H9 (cell line): ENCODE data around the gene PIGK. TPM values are rescaled to one million over a fixed set of nuclear protein-coding genes. Genes with fewer than 3 reads are reported as not detected.

Source experiments
- DNase-seq: peaks from one replicate; pipeline ENCODE4 v3.0.0-alpha.2; 2017
- H2AFZ ChIP-seq: one replicate; pipeline ENCODE4 v1.6.1; 2013; ENCODE audit warnings: mild to moderate bottlenecking, low read length, control low read depth, moderate library complexity
- H2AK5ac ChIP-seq: 2 replicates; pipeline ENCODE4 v1.6.1; 2013; ENCODE audit warnings: low read length, control low read depth, mixed read lengths; ENCODE audit not compliant: insufficient read length
- H2BK120ac ChIP-seq: one replicate; pipeline ENCODE4 v1.6.1; 2013; ENCODE audit warnings: low read depth, mild to moderate bottlenecking, low read length, control low read depth, inconsistent platforms; ENCODE audit not compliant: poor library complexity, severe bottlenecking
- H2BK12ac ChIP-seq: 2 replicates; pipeline ENCODE4 v1.6.1; 2013; ENCODE audit warnings: low read length, control low read depth, mixed read lengths, low read depth; ENCODE audit not compliant: insufficient read length
- H2BK15ac ChIP-seq: 2 replicates; pipeline ENCODE4 v1.6.1; 2013; ENCODE audit warnings: low read depth, low read length, control low read depth
- H2BK20ac ChIP-seq: one replicate; pipeline ENCODE4 v1.6.1; 2013; ENCODE audit warnings: low read depth, mild to moderate bottlenecking, low read length, control low read depth, inconsistent platforms; ENCODE audit not compliant: poor library complexity, severe bottlenecking
- H2BK5ac ChIP-seq: 2 replicates; pipeline ENCODE4 v1.6.1; 2013; ENCODE audit warnings: low read length, control low read depth, mixed read lengths; ENCODE audit not compliant: insufficient read length
- H3K14ac ChIP-seq: 2 replicates; pipeline ENCODE4 v1.6.1; 2013; ENCODE audit warnings: low read length, control low read depth; ENCODE audit not compliant: insufficient read depth
- H3K18ac ChIP-seq: 2 replicates; pipeline ENCODE4 v1.6.1; 2013; ENCODE audit warnings: low read depth, mild to moderate bottlenecking, mixed read lengths, low read length, control low read depth; ENCODE audit not compliant: insufficient read length
- H3K23ac ChIP-seq: 2 replicates; pipeline ENCODE4 v1.6.1; 2013; ENCODE audit warnings: low read length, control low read depth, mixed read lengths, low read depth; ENCODE audit not compliant: insufficient read length
- H3K23me2 ChIP-seq: 2 replicates; pipeline ENCODE4 v1.6.1; 2013; ENCODE audit warnings: low read depth, mild to moderate bottlenecking, mixed read lengths, low read length, control low read depth; ENCODE audit not compliant: insufficient read length, poor library complexity, severe bottlenecking
- H3K27ac ChIP-seq: 2 replicates; pipeline ENCODE4 v1.5.1; 2013; ENCODE audit warnings: low read length, control low read depth, mixed read lengths, low read depth; ENCODE audit not compliant: insufficient read length
- H3K27me3 ChIP-seq: 2 replicates; pipeline ENCODE4 v1.6.1; 2013; ENCODE audit warnings: low read length, control low read depth, inconsistent platforms; ENCODE audit not compliant: insufficient read depth
- H3K4ac ChIP-seq: 2 replicates; pipeline ENCODE4 v1.6.1; 2013; ENCODE audit warnings: low read depth, mild to moderate bottlenecking, control low read depth, inconsistent platforms, low read length, moderate library complexity
- H3K4me1 ChIP-seq: 2 replicates; pipeline ENCODE4 v1.6.1; 2013; ENCODE audit warnings: low read length, control low read depth, inconsistent platforms; ENCODE audit not compliant: insufficient read depth
- H3K4me2 ChIP-seq: 2 replicates; pipeline ENCODE4 v1.6.1; 2013; ENCODE audit warnings: low read length, control low read depth, mixed read lengths; ENCODE audit not compliant: insufficient read length, insufficient read depth
- H3K56ac ChIP-seq: 2 replicates; pipeline ENCODE4 v1.6.1; 2013; ENCODE audit warnings: low read depth, mild to moderate bottlenecking, mixed read lengths, low read length, control low read depth; ENCODE audit not compliant: insufficient read length
- H3K79me1 ChIP-seq: 2 replicates; pipeline ENCODE4 v1.6.1; 2013; ENCODE audit warnings: low read depth, mild to moderate bottlenecking, moderate library complexity, low read length, control low read depth, inconsistent platforms; ENCODE audit not compliant: insufficient read depth, poor library complexity, severe bottlenecking
- H3K79me2 ChIP-seq: 2 replicates; pipeline ENCODE4 v1.6.1; 2013; ENCODE audit warnings: low read length, control low read depth, inconsistent platforms; ENCODE audit not compliant: insufficient read depth
- H3K9ac ChIP-seq: 2 replicates; pipeline ENCODE4 v1.6.1; 2013; ENCODE audit warnings: low read length, control low read depth, mixed read lengths; ENCODE audit not compliant: insufficient read length; ENCODE audit errors: extremely low read depth
- H3K9me3 ChIP-seq: one replicate; pipeline ENCODE4 v1.6.1; 2013; ENCODE audit warnings: low read depth, low read length, inconsistent platforms; ENCODE audit not compliant: control insufficient read depth
- H3T11ph ChIP-seq: one replicate; pipeline ENCODE4 v1.6.1; 2013; ENCODE audit warnings: mild to moderate bottlenecking, low read length, control low read depth, inconsistent platforms
- H4K20me1 ChIP-seq: one replicate; pipeline ENCODE4 v1.6.1; 2013; ENCODE audit not compliant: control insufficient read depth, insufficient read length, insufficient read depth
- H4K5ac ChIP-seq: 2 replicates; pipeline ENCODE4 v1.6.1; 2013; ENCODE audit warnings: low read depth, mild to moderate bottlenecking, mixed read lengths, low read length, control low read depth; ENCODE audit not compliant: insufficient read length
- H4K8ac ChIP-seq: replicated peaks from 2 replicates; pipeline ENCODE4 v1.6.1; 2013; ENCODE audit warnings: low read length, control low read depth, mixed read lengths, low read depth; ENCODE audit not compliant: insufficient read length
- H4K91ac ChIP-seq: 2 replicates; pipeline ENCODE4 v1.6.1; 2013; ENCODE audit warnings: low read depth, mild to moderate bottlenecking, moderate library complexity, mixed read lengths, low read length, control low read depth; ENCODE audit not compliant: insufficient read length
- H3K27ac Mint-ChIP-seq, 3 experiments: 2 replicates in 2 of 3; 3 replicates in 1 of 3; pipeline ENCODE4 v1.8.0; 2020 to 2021; ENCODE audit warnings: mixed read lengths in 3 of 3, mild to moderate bottlenecking in 1 of 3, moderate library complexity in 1 of 3
- H3K27me3 Mint-ChIP-seq: 2 replicates; pipeline ENCODE4 v1.8.0; 2021; ENCODE audit warnings: low read depth, mild to moderate bottlenecking, moderate library complexity, mixed read lengths
- H3K36me3 Mint-ChIP-seq, 3 experiments: 2 replicates in 2 of 3; 3 replicates in 1 of 3; pipeline ENCODE4 v1.8.0; 2020 to 2021; ENCODE audit warnings: low read depth in 3 of 3, mixed read lengths in 3 of 3; ENCODE audit not compliant: insufficient read depth in 1 of 3
- H3K4me1 Mint-ChIP-seq, 2 experiments: 2 replicates each; pipeline ENCODE4 v1.8.0; 2020; ENCODE audit warnings: mixed read lengths in 2 of 2
- H3K4me3 Mint-ChIP-seq, 2 experiments: 2 replicates in 1 of 2; 3 replicates in 1 of 2; pipeline ENCODE4 v1.8.0; 2020 to 2021; ENCODE audit warnings: mild to moderate bottlenecking in 2 of 2, mixed read lengths in 2 of 2, moderate library complexity in 1 of 2
- H3K9me3 Mint-ChIP-seq, 2 experiments: 2 replicates in 1 of 2; 3 replicates in 1 of 2; pipeline ENCODE4 v1.8.0; 2020; ENCODE audit warnings: mild to moderate bottlenecking in 2 of 2, mixed read lengths in 2 of 2, moderate library complexity in 1 of 2
- CTCF ChIP-seq: fragments of 200-600 bp; sonication (generic); conservative IDR thresholded peaks from 3 replicates; pipeline ENCODE4 v1.8.0; 2021; ENCODE audit warnings: antibody characterized with exemption, mild to moderate bottlenecking
- WGBS: extraction: QIAGEN DNeasy Blood & Tissue Kit; methylation state at CpG from one replicate; pipeline ENCODE4 v1.1.7; 2013; ENCODE audit warnings: missing lambda C conversion rate, low lambda C conversion rate, mixed read lengths; ENCODE audit not compliant: insufficient read length; ENCODE audit errors: extremely low coverage; 5-methylcytosine and 5-hydroxymethylcytosine counted together
- total RNA-seq: library from RNA; stranded (reverse); gene quantifications from 2 replicates; pipeline ENCODE4 v1.2.1, GENCODE V29; 2021

PIGK gene
- total RNA-seq, 1 experiment from 2014 or later: 22.1 TPM

GRCh38 chr1:77081834-77082233 lies 137.4 kb downstream of the PIGK start:
- Histone ChIP-seq H3K9ac (no peak overlapping the region), H3T11ph (no peak overlapping the region), H2BK5ac (no peak overlapping the region), H3K4me1 (peaks cover 6% of the 10 kb centered on the region; the same call in 1 of the 2 replicates), H2BK12ac (no peak overlapping the region), H4K20me1 (no peaks in the 10 kb centered on the region), H3K27ac (no peak overlapping the region), H3K4ac (no peak overlapping the region), H4K91ac (no peak overlapping the region), H3K79me1 (no peaks in the 10 kb centered on the region), H2BK20ac (no peak overlapping the region), H3K56ac (no peak overlapping the region), H3K27me3 (no peaks in the 10 kb centered on the region), H3K4me2 (no peak overlapping the region), H3K18ac (no peak overlapping the region), H3K9me3 (no peaks in the 10 kb centered on the region), H3K14ac (no peak overlapping the region), H4K5ac (no peak overlapping the region), H3K79me2 (no peaks in the 10 kb centered on the region), H3K23ac (no peak overlapping the region), H4K8ac (no peak overlapping the region), H3K23me2 (no peaks in the 10 kb centered on the region), H2BK15ac (no peak overlapping the region), H2BK120ac (no peak overlapping the region), H2AK5ac (no peak overlapping the region), H2AFZ (no peak overlapping the region)
- no peak for DNase-seq
- Mint-ChIP-seq H3K4me3 (no peak overlapping the region), H3K36me3 (peaks cover 0 to 2% (median 0%) of the 10 kb centered on the region in 3 experiments; a peak in 3 of 7 replicates), H3K4me1 (peaks cover 35 to 39% of the 10 kb centered on the region in 2 experiments), H3K9me3 (no peaks in the 10 kb centered on the region), H3K27me3 (no peaks in the 10 kb centered on the region), H3K27ac (peak overlapping the region; percentile 78 to 93 (median 84); a peak in 5 of 7 replicates)
- WGBS: no CpG with 5 or more reads among the region's 4 CpGs
- no peak for TF ChIP-seq CTCF
